HL-60 (cell line): ENCODE measurements around the gene NPFF.

Experiments used
- DNase-seq, 2 experiments: peaks; one replicate each; pipeline ENCODE4 v3.0.0-alpha.2; 2010 to 2020; ENCODE audit warnings: low read depth in 1 of 2, low spot score in 1 of 2
- H3K27ac ChIP-seq: fragments of 250-450 bp; sonication (Bioruptor Pico); replicated peaks from 2 replicates; pipeline ENCODE4 v1.5.1; 2020; ENCODE audit warnings: mild to moderate bottlenecking, moderate library complexity
- H3K27me3 ChIP-seq: fragments of 250-450 bp; sonication (Bioruptor Pico); 2 replicates; pipeline ENCODE4 v1.5.1; 2021; ENCODE audit warnings: mild to moderate bottlenecking, moderate library complexity; ENCODE audit not compliant: insufficient read depth, poor library complexity, severe bottlenecking
- H3K4me3 ChIP-seq: replicated peaks from 2 replicates; pipeline ENCODE4 v1.5.1; 2011; ENCODE audit warnings: mild to moderate bottlenecking, control low read depth, low read length; ENCODE audit not compliant: insufficient read depth
- GABPA ChIP-seq: IDR thresholded peaks from 2 replicates; pipeline ENCODE4 v1.6.1; 2012; ENCODE audit warnings: low read depth
- POLR2AphosphoS5 ChIP-seq: IDR thresholded peaks from 2 replicates; pipeline ENCODE4 v1.6.1; 2012; ENCODE audit warnings: low read depth
- SPI1 ChIP-seq: IDR thresholded peaks from 2 replicates; pipeline ENCODE4 v1.6.1; 2012; ENCODE audit warnings: low read depth, mild to moderate bottlenecking, borderline replicate concordance
- TF ChIP-seq, protein P1 (sequence below): IDR thresholded peaks from one replicate; pipeline ENCODE4 v1.5.1; 2011; ENCODE audit warnings: low read length, control low read depth, inconsistent platforms; ENCODE audit not compliant: insufficient read depth
- TF ChIP-seq, protein P2 (sequence below): IDR thresholded peaks from 2 replicates; pipeline ENCODE4 v1.6.1; 2012; ENCODE audit warnings: low read depth; ENCODE audit not compliant: insufficient replicate concordance

NPFF gene

DNA sequence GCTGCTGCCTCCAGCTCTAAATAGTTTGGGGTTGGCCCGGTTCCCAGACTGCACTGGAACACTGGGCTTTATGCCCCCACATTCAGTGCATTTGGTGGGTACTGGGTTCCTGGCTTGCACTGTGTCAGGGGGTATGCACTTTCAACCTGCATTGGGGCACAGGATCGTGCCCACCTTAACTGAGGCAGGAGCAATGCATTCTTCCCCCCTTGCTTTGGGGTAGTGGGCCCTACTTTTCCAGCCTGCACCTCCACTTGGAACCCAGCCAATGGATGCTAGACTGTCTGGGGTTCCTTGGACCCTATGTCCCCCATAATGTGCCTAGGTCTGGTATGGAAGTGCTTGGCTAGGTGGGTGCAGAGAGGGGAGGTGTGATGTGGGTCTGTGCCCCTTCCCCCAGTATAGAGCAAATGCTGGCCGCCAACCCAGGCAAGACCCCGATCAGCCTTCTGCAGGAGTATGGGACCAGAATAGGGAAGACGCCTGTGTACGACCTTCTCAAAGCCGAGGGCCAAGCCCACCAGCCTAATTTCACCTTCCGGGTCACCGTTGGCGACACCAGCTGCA is 5.6 kb downstream of the NPFF start:
- Histone ChIP-seq H3K27me3 (no peaks in the 10 kb centered on the region), H3K4me3 (peak overlapping the region; percentile 84), H3K27ac (peak overlapping the region; percentile 97)
- TF ChIP-seq, protein P1, sequence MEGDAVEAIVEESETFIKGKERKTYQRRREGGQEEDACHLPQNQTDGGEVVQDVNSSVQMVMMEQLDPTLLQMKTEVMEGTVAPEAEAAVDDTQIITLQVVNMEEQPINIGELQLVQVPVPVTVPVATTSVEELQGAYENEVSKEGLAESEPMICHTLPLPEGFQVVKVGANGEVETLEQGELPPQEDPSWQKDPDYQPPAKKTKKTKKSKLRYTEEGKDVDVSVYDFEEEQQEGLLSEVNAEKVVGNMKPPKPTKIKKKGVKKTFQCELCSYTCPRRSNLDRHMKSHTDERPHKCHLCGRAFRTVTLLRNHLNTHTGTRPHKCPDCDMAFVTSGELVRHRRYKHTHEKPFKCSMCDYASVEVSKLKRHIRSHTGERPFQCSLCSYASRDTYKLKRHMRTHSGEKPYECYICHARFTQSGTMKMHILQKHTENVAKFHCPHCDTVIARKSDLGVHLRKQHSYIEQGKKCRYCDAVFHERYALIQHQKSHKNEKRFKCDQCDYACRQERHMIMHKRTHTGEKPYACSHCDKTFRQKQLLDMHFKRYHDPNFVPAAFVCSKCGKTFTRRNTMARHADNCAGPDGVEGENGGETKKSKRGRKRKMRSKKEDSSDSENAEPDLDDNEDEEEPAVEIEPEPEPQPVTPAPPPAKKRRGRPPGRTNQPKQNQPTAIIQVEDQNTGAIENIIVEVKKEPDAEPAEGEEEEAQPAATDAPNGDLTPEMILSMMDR = no peak
- TF ChIP-seq SPI1 (no peak), POLR2AphosphoS5 (no peak), GABPA (no peak)
- TF ChIP-seq, protein P2, sequence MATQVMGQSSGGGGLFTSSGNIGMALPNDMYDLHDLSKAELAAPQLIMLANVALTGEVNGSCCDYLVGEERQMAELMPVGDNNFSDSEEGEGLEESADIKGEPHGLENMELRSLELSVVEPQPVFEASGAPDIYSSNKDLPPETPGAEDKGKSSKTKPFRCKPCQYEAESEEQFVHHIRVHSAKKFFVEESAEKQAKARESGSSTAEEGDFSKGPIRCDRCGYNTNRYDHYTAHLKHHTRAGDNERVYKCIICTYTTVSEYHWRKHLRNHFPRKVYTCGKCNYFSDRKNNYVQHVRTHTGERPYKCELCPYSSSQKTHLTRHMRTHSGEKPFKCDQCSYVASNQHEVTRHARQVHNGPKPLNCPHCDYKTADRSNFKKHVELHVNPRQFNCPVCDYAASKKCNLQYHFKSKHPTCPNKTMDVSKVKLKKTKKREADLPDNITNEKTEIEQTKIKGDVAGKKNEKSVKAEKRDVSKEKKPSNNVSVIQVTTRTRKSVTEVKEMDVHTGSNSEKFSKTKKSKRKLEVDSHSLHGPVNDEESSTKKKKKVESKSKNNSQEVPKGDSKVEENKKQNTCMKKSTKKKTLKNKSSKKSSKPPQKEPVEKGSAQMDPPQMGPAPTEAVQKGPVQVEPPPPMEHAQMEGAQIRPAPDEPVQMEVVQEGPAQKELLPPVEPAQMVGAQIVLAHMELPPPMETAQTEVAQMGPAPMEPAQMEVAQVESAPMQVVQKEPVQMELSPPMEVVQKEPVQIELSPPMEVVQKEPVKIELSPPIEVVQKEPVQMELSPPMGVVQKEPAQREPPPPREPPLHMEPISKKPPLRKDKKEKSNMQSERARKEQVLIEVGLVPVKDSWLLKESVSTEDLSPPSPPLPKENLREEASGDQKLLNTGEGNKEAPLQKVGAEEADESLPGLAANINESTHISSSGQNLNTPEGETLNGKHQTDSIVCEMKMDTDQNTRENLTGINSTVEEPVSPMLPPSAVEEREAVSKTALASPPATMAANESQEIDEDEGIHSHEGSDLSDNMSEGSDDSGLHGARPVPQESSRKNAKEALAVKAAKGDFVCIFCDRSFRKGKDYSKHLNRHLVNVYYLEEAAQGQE = no peak
- peak in 1 of 2 experiments; percentile 41 for DNase-seq

DNA sequence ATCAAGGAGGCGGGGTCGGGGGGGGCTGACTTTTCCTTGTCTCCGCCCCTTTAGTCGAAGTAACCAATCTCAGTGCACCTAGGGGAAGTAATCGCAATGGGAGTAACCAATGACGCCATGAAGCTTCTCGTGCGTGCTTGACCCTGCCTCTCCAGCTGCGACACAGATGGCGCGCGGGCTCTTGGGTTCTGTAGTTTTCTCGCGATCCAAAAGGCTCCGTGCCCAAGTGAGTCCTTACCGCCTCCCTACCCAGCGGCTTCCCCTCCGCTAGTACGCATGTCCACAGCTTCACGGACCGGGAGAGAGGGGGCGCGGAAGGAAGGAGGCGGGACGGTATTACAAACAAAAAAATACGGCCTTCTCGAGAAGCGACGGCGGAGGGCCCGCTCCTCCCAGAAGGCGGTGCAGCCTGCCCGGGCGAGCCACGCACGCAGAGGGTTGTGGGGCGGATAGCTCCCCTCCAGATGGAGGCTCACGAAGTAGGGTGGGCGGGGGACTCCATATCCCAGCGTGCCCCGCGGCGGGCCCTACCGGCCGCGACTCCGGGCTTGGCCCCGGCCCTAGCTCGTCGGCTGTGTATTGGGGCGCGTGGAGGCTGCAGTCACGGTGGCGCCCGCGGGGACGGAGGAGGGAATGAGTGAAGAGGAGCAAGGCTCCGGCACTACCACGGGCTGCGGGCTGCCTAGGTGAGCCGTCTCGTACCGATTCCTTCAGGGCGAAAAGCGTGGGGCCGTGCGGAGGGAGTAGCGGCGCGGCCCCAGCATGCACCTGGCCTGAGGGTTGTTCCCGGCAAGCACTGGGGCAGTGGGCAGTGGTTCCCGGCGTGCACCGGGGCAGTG is 6.3 kb downstream of the NPFF start, which contains the start of gene TARBP2:
TARBP2 (plus strand) TSS at position 508 of the 839 bp plus-strand sequence; CDS start at position 634, 126 bp downstream.
- H3K4me3 ChIP-seq = peak within 1 kb of the TSS; percentile 84
- peak within 1 kb of the TSS; percentile 97 for H3K27ac ChIP-seq
- peak; percentile 89 for TF ChIP-seq POLR2AphosphoS5
- TF ChIP-seq GABPA = no peak
- TF ChIP-seq, protein P1 = no peak
- TF ChIP-seq, protein P2 = peak; percentile 42
- TF ChIP-seq SPI1 = no peak
- DNase-seq = peak; percentile 99
- no peaks in the 10 kb centered on the region for H3K27me3 ChIP-seq

DNA sequence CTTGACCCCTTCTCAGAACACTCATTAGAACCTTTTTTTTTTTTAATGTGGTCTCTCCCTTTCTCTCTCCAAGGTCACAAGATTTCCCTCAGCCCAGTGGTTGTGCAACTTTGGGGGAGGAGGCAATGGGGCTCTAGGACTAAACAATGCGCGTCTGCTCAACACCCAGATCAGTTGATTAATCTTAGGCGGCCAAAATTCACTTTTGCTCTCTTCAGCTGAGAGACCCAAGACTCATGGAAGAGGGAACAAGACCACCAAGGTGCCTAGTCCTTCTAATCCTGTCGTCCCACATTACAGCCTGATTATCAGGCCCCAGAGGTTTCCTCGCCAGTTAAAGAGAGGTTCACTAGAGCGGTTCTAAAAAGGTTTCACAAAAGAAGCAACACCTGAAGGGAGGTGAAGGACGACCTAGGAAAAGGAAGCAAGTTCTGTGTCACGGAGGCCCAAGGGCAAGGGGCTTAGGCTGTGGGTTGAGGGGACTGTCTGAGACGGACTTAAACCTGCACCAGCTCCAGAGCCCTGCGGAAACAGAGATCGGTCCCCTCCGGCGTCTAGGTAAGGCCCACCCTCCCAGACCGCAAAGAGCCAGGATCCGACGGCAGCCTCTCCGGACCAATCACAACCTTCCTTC is 7.0 kb downstream of the NPFF start:
- H3K27ac ChIP-seq = peak overlapping the region; percentile 97
- H3K4me3 ChIP-seq = peak overlapping the region; percentile 54
- DNase-seq = peak; percentile 79 to 85
- TF ChIP-seq POLR2AphosphoS5 (no peak), SPI1 (no peak), GABPA (no peak)
- TF ChIP-seq, protein P1 = no peak
- TF ChIP-seq, protein P2 = no peak
- H3K27me3 ChIP-seq = no peaks in the 10 kb centered on the region
